SU-DHL-6 (cell line): ENCODE data around the gene METTL24.

ENCODE experiments used
- EZH2phosphoT487 ChIP-seq: fragments of 200-600 bp; sonication (generic), shearing (Covaris generic); conservative IDR thresholded peaks from 2 replicates; pipeline ENCODE4 v1.6.1; 2018; ENCODE audit warnings: mild to moderate bottlenecking, antibody characterized with exemption, low read length, moderate library complexity, mixed read lengths
- TF ChIP-seq, protein P1 (sequence below): fragments of 200-600 bp; sonication (generic); IDR thresholded peaks from one replicate; pipeline ENCODE4 v1.5.1; 2017; ENCODE audit warnings: antibody characterized with exemption, mild to moderate bottlenecking, low read length, moderate library complexity; ENCODE audit not compliant: insufficient read depth, poor library complexity, severe bottlenecking

DNA sequence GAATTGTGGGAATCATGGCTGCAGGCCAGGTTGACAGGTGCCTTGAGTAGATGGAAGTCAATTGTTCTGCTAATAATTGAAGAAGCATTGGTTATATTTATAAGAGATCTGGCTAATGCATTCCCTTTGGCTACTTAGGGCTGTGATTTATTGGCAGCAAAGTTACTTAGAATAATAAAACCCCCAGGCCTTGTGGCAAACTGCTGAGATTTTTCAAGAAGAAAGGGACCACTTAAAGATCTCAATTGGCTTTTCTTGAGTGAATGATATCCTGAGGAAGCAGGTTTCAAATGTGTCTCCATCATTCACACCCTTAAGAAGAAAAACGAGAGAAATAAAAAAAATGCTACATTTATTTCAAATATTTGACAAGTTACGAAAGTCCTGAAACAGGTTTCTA lies 29.8 kb upstream of the METTL24 start:
- TF ChIP-seq, protein P1, sequence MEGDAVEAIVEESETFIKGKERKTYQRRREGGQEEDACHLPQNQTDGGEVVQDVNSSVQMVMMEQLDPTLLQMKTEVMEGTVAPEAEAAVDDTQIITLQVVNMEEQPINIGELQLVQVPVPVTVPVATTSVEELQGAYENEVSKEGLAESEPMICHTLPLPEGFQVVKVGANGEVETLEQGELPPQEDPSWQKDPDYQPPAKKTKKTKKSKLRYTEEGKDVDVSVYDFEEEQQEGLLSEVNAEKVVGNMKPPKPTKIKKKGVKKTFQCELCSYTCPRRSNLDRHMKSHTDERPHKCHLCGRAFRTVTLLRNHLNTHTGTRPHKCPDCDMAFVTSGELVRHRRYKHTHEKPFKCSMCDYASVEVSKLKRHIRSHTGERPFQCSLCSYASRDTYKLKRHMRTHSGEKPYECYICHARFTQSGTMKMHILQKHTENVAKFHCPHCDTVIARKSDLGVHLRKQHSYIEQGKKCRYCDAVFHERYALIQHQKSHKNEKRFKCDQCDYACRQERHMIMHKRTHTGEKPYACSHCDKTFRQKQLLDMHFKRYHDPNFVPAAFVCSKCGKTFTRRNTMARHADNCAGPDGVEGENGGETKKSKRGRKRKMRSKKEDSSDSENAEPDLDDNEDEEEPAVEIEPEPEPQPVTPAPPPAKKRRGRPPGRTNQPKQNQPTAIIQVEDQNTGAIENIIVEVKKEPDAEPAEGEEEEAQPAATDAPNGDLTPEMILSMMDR = no peak
- no peak for TF ChIP-seq EZH2phosphoT487
